GM21360 (cell line): ENCODE measurements around the gene FARP1.

ENCODE experiments used
- ATAC-seq: cut with Tn5 transposase; IDR thresholded peaks from one replicate; pipeline ENCODE4 v1.9.1; 2021; ENCODE audit warnings: mild to moderate bottlenecking, moderate library complexity; ENCODE audit not compliant: unreplicated experiment

Gene FARP1

DNA sequence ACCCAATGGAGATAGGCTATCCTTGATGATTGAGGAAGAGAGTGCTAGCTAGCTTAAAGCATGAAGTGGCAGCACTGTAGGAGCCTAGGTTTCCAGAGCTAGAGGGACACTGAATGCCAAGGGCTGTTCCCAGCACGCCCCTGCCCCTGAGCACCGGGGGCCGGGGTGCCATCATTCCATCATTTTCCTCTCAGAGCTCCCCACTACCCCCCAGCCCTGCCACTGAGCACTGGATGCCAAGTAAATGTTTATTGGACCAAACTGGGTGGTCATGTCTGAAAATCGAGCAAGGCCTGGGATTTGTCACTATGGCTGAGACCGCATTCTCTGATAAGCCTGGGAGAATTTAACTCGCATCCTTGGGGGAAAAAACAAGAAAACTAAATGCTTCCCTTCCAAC lies 291.2 kb downstream of the FARP1 start:
- ATAC-seq, result no peak

DNA sequence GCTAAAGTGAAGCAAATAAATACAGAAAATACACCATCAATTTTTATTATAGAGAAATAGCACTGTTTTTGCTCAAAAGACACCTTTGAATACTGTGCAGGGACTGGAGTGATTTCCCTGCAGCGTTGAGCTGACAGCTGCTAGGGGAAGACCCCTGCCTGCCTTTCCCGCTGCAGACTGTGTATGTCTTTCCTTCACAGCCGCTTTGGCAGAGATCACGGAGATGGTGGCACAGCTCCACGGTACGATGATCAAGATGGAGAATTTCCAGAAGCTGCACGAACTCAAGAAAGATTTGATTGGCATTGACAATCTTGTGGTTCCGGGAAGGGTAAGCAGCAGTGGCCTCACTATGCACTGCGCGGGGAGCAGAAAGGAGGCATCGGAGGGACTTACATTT lies 292.5 kb downstream of the FARP1 start:
- no peak for ATAC-seq

DNA sequence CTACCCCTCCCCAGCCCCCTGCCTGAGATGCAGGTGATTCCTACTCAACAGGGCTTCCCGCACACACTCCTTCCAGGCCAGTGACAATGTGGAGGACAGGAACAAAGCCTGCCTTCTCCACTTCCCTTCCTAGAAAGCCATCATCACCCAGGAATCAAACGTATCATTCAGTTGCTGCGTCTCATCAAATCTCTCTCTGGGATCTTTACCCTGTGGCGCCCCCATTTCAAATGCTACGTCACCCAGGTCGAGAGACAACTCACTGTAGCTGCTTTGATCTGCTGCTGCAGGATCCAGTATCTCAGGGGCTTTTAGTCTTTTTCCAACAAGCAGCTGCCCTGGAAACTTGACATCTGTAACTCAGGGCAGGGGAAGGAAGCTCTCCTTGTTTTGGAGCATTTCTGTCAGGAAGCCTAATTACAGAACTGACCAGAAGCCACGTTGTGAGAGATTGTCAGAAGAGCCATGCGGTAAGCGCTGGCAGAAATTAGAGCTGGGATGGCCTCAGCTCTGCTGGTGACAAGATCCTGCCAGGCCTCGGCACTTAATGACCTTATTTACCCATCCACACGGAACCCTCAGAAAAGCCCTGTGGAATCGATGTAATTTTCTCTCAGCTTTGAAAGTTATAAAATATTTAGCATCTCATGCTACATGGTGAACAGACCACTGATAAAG lies 293.5 kb downstream of the FARP1 start:
- no peak for ATAC-seq

DNA sequence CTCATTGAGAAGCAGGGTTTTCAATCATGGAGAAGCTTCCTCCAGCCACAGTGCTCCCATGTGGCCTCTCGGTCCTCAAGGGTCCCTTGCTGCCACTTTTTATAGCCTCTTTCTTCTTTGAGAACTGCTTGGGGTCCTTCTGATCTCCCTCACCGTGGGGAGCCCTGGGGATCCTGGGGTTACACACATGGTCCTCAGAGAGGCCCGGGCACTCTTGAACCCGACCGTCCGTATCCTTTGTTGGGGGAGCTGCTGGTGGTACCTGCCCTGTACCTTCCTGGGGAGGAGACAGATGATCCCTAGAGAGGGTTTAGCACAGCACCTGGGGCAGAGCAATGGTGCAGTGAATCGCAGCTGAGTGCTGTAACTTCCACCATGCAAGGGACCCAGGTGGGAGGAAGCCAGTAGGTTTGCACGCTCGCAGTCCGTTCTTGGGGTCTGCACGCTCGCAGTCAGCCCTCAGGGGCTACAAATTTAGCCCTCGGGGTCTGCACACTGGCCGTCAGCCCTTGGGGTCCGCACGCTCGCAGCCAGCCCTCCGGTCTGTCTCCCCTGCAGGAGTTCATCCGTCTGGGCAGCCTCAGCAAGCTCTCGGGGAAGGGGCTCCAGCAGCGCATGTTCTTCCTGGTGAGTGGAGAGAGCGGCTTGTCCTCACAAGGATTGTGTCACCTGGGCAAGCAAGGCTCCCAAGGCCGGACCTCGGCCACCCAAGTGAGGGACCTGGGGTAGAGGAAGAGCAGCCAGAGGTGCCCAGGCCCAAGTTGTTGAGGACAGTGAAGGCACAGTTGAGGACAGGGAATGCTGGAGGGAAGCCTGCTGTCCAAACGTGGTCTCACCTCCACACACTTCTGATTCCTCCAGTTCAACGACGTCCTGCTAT lies 295.6 kb downstream of the FARP1 start:
- ATAC-seq, result no peak

DNA sequence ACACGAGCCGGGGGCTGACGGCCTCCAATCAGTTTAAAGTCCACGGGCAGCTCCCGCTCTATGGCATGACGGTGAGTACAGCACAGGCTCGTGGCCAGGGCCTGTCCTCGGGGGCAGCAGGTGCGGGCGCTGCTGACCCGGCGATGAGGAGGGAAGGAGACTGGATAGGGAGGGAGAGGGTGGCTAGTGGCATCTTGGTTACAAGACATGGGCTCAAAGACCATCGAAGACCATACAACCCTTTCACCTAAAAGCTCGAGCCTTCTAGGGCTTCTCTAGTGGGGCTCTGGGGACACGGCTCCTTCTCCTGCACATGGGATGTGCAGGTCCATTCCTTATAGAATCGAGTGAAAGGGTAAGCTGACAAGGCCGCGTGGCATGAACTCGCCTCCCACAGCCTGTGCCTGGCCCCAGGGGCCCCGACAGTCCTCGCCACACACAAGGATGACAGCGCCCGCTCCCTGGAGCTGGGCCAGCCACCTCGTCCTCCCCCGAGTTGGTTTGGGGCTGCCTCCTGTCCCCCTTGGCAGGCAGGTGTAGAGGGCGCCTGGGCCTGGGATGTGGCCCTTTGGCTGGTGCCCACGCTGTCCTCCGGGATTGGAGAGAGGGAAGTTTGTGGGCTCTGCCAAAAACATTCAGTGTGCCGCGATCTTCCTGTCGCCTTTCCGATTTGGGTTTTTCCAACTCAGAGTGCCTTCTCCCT lies 296.4 kb downstream of the FARP1 start:
- ATAC-seq, result no peak

DNA sequence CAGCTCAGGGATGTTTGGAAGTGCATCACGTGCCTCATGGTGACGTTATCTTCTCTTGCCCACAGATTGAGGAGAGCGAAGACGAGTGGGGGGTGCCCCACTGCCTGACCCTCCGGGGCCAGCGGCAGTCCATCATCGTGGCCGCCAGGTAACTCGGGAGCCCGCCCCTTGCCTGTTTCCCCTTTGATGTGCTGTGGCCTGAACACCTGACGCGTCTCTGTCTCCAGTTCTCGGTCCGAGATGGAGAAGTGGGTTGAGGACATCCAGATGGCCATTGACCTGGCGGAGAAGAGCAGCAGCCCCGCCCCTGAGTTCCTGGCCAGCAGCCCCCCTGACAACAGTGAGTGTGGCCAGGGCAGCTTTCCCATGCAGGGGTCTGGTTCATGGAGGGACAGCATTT lies 297.0 kb downstream of the FARP1 start:
- no peak for ATAC-seq

DNA sequence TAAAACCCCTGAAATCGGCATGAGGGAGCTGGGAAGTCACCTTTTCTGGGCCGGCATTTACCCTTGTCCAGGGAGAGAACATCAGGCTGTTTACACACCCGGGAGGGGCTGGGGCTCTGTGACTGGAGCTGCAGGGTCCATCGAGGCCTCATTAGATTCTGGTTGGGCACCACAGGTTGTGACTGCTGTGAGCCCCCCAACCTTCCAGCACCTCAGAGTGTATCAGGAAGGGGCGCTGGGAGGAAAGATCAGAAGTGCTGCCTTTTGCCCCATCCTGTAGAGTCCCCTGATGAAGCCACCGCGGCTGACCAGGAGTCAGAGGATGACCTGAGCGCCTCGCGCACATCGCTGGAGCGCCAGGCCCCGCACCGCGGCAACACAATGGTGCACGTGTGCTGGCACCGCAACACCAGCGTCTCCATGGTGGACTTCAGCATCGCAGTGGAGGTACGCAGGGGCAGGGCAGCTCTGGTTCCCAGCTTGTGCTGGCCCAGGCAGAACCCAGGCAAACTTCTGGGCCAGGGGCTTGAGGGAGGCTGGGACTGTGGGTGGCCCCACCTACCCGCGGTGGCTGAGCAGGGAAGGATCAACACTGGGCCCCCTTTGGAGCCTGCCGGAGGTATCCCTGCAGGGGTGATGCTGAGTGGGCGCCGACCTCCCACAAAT lies 297.6 kb downstream of the FARP1 start:
- ATAC-seq, result no peak

DNA sequence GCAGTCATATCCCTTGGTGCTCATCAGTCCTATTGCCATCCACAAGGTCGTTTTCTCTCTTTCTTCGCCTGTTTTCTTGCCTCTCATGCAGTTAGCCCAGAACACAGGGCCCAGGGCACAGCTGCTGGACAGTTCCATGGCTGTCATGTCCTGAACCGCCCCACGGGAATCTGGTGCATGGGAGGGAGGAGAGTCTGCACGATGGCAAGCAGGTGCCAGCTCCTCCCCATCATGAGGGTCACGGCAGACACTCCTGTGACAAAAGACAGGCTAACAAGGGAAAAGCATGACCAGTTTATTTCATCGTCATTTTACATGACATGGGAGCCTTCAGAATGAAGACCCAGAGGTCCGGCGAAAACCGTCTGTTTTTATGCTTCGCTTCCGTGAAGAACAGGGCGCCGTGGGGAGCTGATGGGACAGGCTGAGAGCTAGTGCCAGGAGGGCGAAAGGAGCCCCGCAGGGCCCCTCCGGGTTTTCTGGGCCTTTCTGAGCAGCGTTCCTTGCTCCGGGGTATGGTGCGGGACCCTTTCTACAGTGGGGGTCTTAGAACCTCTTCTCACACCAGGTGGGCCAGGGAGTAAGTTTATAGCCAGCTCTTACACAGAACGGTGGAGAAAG lies 298.3 kb downstream of the FARP1 start:
- ATAC-seq, result no peak

DNA sequence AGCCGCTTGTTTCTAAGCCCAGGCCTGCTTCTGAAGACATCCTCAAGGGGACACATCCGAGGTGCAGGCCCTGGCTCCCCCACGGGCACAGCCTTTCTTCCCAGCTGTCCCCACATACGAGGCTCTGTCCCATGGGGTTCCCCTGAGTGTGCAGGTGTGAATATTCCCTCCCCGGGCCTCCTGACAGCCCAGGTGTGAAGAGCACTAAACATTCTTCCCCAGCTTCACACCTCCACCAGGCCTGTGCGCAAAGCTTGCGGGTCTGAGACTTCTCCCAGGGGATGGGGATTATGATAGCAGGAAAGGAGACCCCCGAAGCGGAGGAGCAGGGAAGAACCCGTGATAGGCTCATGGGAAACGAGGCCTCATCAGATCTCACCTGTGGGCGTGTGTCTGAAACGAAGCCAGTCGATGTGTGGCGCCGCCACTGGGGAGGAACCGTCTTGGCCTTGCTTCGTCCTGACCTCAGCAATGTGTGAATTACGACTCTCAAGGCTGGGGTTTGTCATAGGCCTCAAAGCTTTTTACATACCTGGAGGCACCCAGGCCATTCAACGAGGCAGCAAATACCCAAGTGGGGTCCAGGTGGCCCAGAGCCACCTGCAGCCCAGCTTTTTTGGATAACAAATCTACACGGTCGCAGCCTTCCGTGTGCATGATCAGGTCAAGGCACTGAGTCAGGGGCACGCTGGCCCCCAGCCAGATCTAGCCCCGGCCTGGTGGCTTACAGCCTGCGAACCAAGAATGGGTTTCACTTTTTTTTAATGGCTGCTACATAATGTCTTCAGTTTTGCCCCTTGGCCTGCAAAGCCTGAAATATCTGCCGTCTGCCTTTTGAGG lies 299.7 kb downstream of the FARP1 start:
- no peak for ATAC-seq

DNA sequence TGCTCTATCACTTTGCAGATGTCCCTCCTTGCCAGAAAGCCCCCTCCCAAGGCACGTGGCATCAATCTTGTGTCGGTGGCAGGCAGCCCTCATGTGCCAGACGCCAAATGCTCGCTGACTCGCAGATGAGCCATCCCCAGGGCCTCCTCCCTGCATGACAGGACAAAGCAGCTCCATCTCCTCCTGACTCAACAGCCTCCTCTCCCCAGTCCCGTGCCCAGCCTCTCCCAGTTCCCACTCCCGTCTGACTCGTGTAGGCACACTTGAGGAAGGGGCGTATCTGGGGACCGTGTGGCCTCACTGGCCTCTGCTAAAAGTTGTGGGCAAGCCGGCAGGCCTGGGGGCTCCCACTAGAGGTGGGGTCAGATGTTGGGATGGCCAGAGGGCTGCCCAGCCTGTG lies 300.4 kb downstream of the FARP1 start:
- no peak for ATAC-seq

DNA sequence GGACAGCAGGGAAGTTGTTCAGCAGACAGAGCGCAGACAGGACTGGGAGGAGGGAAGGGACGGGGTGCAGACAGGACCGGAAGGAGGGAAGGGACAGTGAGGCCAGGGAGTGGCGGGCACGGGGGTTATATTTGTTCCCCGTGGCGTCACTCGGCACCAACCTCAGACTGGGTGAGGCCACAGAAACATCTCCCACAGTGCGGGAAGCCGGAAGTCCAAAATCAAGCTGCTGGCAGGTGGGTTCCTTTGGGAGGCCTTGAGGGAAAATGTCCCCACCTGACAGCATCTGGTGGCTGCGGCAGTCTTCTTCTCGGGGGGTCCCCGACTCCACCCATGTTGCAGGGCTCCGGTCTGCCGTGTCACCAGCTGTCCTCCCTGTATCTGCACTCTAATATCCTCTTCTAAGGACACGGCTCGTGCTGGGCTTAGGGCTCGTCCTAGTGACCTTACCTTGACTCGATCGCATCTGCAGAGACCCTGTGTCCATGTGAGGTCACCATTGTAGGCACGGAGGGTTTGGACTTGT lies 301.0 kb downstream of the FARP1 start:
- ATAC-seq, result no peak

DNA sequence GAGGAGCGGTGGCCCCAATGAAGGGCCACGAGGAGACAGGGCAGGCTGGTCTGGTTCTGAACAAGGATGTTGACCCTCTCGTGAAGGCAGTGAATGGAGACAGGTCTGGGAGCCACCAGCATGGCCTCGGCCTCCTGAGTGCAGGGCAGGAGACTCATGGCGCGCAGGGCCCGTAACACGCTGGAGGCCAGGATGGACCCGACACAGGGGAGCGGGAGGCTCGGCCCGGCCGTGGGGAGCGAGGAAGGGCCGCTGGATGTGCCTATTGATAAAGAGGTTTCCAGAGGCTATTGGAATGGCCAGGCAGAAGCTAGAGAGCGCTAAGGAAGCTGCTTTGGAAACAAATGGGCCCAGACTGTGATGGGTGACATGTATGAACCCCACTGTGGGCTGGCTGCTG lies 301.5 kb downstream of the FARP1 start:
- no peak for ATAC-seq

DNA sequence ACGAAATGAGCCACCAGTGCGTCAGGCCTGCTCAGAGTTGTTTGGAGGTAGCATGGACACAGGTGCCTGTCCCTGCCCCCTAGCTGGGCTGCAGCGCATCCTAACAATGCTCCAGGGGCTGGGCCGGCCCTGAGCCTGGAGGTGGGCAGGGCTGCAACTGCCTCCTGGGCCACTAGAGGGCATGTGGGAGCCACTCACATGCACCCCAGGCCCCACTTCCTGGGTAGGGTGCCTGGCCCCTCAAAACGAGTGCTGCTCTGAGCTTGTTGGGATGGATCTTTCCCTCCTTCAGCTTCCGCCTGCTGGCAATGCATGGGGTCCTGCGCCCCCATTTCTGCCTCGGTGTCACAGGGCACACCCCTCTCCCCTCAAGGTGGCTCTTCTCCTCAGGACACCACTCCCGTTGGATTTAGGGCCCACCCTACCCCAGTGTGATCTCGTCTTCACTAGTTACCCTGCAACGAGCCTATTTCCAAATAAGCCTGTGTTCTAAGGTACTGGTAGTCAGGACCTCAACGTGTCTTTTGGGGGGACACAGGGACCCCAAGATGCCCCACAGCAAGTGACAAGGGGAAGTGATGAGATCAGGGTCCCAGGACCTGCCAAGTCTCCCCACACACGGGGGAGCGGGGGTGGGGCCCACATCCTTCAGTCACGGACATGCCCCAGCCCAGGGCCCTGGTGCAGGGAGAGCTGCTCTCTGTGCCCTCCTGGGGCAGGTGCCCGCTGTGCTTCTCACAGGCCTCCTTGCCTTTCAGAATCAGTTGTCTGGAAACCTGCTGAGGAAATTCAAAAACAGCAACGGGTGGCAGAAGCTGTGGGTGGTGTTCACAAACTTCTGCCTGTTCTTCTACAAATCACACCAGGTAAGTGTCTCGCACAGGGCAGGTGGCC lies 302.7 kb downstream of the FARP1 start:
- ATAC-seq, result peak; percentile 88

DNA sequence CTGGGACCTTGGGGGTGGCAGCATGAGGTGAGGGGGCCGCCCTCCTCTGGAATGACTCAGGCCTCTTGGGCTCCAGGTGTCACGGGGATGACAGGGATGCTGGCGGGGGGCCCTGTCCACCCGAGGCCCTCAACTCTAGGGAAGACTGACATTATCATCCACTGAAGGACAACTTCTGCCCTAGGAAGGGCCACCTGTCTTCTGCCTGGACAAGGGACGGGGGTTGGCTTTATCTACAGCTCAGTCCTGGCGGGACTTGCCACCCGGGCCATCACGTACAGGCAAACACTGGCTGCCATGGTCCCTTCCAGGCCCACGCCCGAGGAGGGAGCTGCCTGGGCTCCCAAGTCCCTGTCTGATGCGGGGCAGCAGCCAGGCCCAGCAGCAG lies 303.3 kb downstream of the FARP1 start:
- no peak for ATAC-seq

DNA sequence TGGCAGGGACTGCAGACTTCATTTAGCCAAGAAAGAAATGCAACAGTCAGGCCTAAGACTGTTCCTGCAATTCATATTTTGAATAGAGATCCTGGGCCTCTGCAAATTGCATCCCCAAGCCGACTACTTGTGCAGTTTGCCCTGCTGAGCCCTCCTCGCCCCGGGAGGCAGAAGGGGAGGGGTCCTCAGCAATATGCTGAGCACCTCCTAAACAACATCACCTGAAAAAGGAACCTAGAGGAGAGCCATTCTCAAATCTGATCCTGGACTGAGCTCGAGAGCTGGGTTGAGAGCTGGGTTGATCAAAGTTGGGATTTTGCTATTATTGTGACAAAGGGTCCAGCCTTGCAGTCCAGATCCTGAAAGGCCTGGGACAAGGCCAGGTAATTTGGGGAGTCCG lies 304.2 kb downstream of the FARP1 start:
- ATAC-seq, result no peak

DNA sequence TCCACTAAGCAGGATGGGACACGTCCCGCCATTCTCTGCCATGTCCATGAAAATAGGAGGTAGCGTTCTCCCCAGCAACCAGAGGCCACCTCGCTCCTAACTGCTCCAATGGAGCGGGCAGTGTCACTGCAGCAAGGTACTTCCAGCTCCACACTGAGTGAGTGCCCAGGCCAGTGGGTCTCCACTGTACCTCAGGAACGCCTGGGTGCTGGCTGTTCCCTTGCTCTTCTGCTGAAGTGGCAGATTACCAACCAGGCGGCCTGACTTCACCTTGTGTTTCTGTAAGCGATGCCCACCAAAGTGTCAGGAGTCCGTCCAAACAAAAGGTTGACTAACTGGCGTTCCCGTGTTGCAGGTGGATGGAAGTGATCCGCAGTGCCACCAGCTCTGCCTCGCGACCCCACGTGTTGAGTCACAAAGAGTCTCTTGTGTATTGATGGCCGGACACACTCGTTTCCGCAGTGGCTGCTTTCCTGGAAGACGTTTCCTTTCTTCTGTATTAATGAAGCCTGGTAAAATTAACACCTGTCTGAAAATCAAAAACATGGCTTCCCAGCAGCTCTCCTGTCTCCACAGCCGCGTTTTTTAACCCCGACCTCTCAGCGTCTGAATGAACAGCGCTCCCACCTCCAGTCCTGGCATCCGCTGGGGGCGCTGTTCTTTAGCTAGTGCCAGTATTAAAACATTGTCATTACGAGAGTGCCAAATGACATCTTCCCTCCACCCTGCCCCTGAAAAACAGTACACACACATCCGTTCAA lies 305.2 kb downstream of the FARP1 start:
- no peak for ATAC-seq

DNA sequence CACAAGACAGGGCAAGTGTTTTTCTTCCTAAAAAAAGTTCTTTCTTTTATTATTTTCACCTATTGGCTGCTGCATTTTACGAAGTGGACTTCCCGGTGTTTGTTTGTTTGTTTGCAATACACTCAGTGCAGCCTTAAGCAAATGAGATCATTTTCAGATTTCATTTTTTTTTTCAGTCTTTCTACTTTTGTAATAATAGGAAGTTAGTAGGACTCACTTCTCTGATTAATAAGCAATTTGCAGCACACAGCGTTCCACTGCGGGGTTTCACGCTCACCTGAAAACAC lies 305.7 kb downstream of the FARP1 start:
- ATAC-seq, result no peak

DNA sequence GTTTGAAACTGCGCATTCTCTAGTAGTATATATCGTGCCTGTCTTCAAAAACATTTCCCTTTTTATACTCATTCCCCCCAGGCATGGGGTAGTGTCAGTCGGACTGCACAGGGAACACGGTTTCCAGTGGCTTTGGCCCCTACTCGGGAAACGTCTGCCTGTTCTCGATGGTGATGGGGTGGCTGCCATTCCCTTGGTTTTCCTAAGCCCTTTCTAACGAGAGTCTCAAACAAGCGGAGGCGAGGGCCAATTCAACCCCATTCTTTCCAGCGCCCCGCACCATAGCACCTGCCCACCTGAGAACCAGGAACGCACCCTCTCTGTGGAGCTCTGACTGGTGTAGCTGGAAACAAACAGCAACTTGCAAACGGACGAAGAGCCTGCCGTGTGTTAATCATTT lies 306.4 kb downstream of the FARP1 start:
- ATAC-seq, result no peak
